GM12878 (cell line): ENCODE results near the gene ALG12. TPM values are rescaled to one million over a fixed set of nuclear protein-coding genes. Genes with fewer than 3 reads are reported as not detected.
A peak's percentile ranks its signal among the peaks of the same experiment; 100 is the strongest.

Experiments used
- ATAC-seq: fragments of 200-7000 bp; cut with Tn5 transposase; 3 replicates; pipeline ENCODE4 v1.9.1; 2020; ENCODE audit warnings: mild to moderate bottlenecking, moderate library complexity
- BruUV-seq: library from RNA; stranded (reverse); fragments of 400-500 nt; replicated peaks from 2 replicates; lab custom pipeline; 2021; lab: Mats Ljungman, UMichigan
- CTCF ChIA-PET: fragments of 300-600 bp; sonication (Branson Sonifier 250); formaldehyde crosslinking; extraction: SDS; loops from one replicate; lab custom pipeline; 2021; ENCODE audit warnings: inconsistent platforms; lab: Yijun Ruan, JAX
- POLR2A ChIA-PET: fragments of 350-600 bp; formaldehyde crosslinking; extraction: SDS; loops from one replicate; lab custom pipeline; 2021; ENCODE audit warnings: inconsistent platforms; lab: Charles Lee
- RAD21 ChIA-PET: fragments of 300-600 bp; sonication (Branson Sonifier 250); formaldehyde crosslinking; loops from one replicate; lab custom pipeline; 2023; ENCODE audit warnings: antibody characterized with exemption; ENCODE audit not compliant: unreplicated experiment; lab: Charles Lee
- SMC1A ChIA-PET: fragments of 300-600 bp; sonication (Branson Sonifier 250); formaldehyde crosslinking; loops from one replicate; lab custom pipeline; 2023; ENCODE audit not compliant: unreplicated experiment, uncharacterized antibody; lab: Charles Lee
- DNase-seq: peaks from one replicate; pipeline ENCODE4 v3.0.0-alpha.2; 2011; ENCODE audit warnings: low read depth, low spot score
- FAIRE-seq: peaks from 3 replicates; lab custom pipeline; 2011; peaks lifted over from hg19 to GRCh38; lab: Jason Lieb, UNC
- H2AFZ ChIP-seq: 2 replicates; pipeline ENCODE4 v1.6.0; 2011; ENCODE audit warnings: low read depth, low read length, control low read depth; ENCODE audit not compliant: control insufficient read depth
- H3K27ac ChIP-seq: 2 replicates; pipeline ENCODE4 v1.5.1; 2011; ENCODE audit warnings: control low read depth; ENCODE audit not compliant: control insufficient read depth, insufficient read depth
- H3K27me3 ChIP-seq, 2 experiments: replicated peaks in 1 of 2; 2 replicates each; pipeline versions ENCODE4 v1.6.0 to v1.6.1; 2011; ENCODE audit warnings: low read length in 1 of 2; ENCODE audit not compliant: control insufficient read depth in 2 of 2, insufficient read depth in 2 of 2
- H3K36me3 ChIP-seq, 2 experiments: 2 replicates each; pipeline ENCODE4 v1.5.1; 2011; ENCODE audit warnings: low read length in 1 of 2; ENCODE audit not compliant: control insufficient read depth in 2 of 2, insufficient read depth in 2 of 2
- H3K4me1 ChIP-seq: 2 replicates; pipeline ENCODE4 v1.6.1; 2011; ENCODE audit warnings: mild to moderate bottlenecking, low read length, moderate library complexity, mixed read lengths; ENCODE audit not compliant: control insufficient read depth, insufficient read depth
- H3K4me2 ChIP-seq: 2 replicates; pipeline ENCODE4 v1.6.0; 2011; ENCODE audit warnings: control low read depth; ENCODE audit not compliant: control insufficient read depth, insufficient read depth
- H3K4me3 ChIP-seq: fragments of 200-600 bp; sonication (generic); 2 replicates; pipeline ENCODE4 v1.5.1; 2016
- H3K79me2 ChIP-seq: 2 replicates; pipeline ENCODE4 v1.6.0; 2011; ENCODE audit warnings: low read length; ENCODE audit not compliant: control insufficient read depth, insufficient read depth
- H3K9ac ChIP-seq: 2 replicates; pipeline ENCODE4 v1.8.0; 2011; ENCODE audit warnings: low read length, control low read depth, mixed read lengths; ENCODE audit not compliant: control insufficient read depth, insufficient read depth
- H3K9me3 ChIP-seq: replicated peaks from 3 replicates; pipeline ENCODE4 v1.5.1; 2011; ENCODE audit warnings: mild to moderate bottlenecking, low read length; ENCODE audit not compliant: control insufficient read depth, insufficient read depth
- H4K20me1 ChIP-seq: 2 replicates; pipeline ENCODE4 v1.6.0; 2011; ENCODE audit not compliant: control insufficient read depth, insufficient read depth
- ASH2L ChIP-seq: fragments of 300-600, 200-600 bp; sonication (generic); IDR thresholded peaks from 2 replicates; pipeline ENCODE4 v1.6.1; 2017; ENCODE audit warnings: low read depth, mild to moderate bottlenecking, borderline replicate concordance
- ATF7 ChIP-seq: fragments of 450-650 bp; IDR thresholded peaks from 2 replicates; pipeline ENCODE4 v1.6.1; 2016; ENCODE audit warnings: low read depth, mild to moderate bottlenecking
- NRF1 ChIP-seq: conservative IDR thresholded peaks from 2 replicates; pipeline ENCODE4 v1.6.1; 2011; ENCODE audit warnings: mild to moderate bottlenecking, low read depth, low read length, improper control_type of control experiment
- PAX5 ChIP-seq: IDR thresholded peaks from 2 replicates; pipeline ENCODE4 v1.6.1; 2011; ENCODE audit warnings: low read depth, low read length, borderline replicate concordance
- SPI1 ChIP-seq: IDR thresholded peaks from 2 replicates; pipeline ENCODE4 v1.6.1; 2011; ENCODE audit warnings: low read depth, mild to moderate bottlenecking, low read length, moderate library complexity, borderline replicate concordance; ENCODE audit not compliant: insufficient read depth
- WRNIP1 ChIP-seq: IDR thresholded peaks from 2 replicates; pipeline ENCODE4 v1.6.1; 2011; ENCODE audit warnings: low read depth, low read length, improper control_type of control experiment, borderline replicate concordance
- WGBS: methylation state at CpG from one replicate; pipeline ENCODE4 v1.1.6; 2016; ENCODE audit warnings: low lambda C conversion rate; ENCODE audit not compliant: insufficient replicate concordance, insufficient coverage; ENCODE audit errors: missing lambda C conversion rate; 5-methylcytosine and 5-hydroxymethylcytosine counted together
- in situ Hi-C: fragments of 300-500 bp; cut with MboI; formaldehyde crosslinking; loops from 9 replicates; pipeline ENCODE4 v1.14.3; 2018; ENCODE audit warnings: mixed read lengths
- intact Hi-C: fragments of 100-400 bp; cut with micrococcal nuclease; formaldehyde crosslinking; loops from one replicate; pipeline ENCODE4 v1.14.2; 2022; ENCODE audit not compliant: unreplicated experiment
- polyA plus RNA-seq, 11 experiments: library from polyadenylated mRNA; depleted of rRNA in 4 of 11; unstranded in 6 of 11; stranded (reverse) in 5 of 11; fragments of >200 nt; fragmentation: Nextera tagmentation in 4 of 11; fragmentation: Illumina TruSeq in 1 of 11; extraction: Ambion mirVana in 4 of 11; extraction: Trizol in 1 of 11; gene quantifications; 1 replicate in 1 of 11; 2 replicates in 10 of 11; pipeline versions ENCODE4 v1.2.1 to v1.2.3, GENCODE V29; 2011 to 2016; ENCODE audit warnings: inconsistent platforms in 2 of 11, missing spikeins in 2 of 11, low read depth in 1 of 11
- total RNA-seq, 4 experiments: library from RNA; depleted of rRNA in 3 of 4; stranded (reverse); fragments of >200 nt in 3 of 4; fragmentation: Illumina TruSeq in 1 of 4; extraction: Trizol in 1 of 4; gene quantifications; 2 replicates each; pipeline versions ENCODE4 v1.2.1 to v1.2.3, GENCODE V29; 2013 to 2021
- TF ChIP-seq, protein P1 (sequence below): IDR thresholded peaks from 2 replicates; pipeline ENCODE4 v1.6.1; 2011; ENCODE audit warnings: borderline replicate concordance, low read depth, mild to moderate bottlenecking, moderate library complexity, mixed read lengths, low read length; ENCODE audit not compliant: insufficient read depth; ENCODE audit errors: extremely low read length

Gene ALG12
- total and polyA plus RNA-seq, 10 of the 15 experiments (the other 5 are each of a cell fraction or from before 2014, with no cell fraction given): 0.22 to 23.4 (median 6.6) TPM

DNA sequence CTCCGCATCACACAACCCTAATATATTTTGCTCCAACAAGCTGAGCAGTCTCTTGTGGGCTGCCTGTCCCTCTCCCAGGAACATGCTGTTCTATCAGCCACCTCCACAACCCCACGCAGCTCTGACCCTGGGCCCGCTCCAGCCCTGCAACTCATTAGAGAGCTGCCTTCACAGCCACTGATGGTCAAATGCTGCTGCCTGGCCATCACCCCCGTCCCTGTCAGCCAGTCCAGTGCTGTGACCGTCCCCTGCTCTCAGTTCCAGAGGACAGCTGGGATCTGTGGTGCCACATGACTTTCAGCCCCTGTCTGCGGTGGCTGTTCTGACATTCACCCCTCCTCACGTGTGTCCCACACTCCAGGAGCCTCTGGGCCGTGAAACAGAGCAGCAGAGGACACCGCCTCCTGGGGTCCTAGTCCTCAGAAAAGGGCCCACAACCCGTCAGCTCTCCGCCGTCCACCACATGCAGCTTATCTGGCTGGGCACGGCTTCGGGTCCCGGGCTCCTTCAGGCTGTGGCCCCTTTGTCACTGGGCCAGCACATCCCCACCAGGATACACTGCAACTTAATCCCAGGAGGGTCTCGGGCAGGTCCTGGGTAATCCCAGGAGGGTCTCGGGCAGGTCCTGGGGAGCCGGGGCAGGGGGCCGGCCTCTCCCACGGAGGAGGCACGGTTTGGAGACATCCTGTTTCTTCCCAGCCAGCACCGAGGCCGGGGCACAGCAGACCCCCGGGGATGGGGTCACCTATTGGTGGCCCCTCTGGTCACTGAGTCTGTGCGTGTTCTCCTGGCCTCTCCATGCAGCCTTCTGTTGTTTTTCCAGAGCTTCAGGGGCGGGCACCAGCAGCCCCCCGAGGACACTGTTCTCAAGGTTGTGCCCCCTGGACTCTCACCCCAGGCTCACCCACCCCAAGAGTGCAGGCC, 15.3 kb upstream of the ALG12 start:
- TF ChIP-seq PAX5 (no peak), ATF7 (no peak), WRNIP1 (no peak), NRF1 (no peak), SPI1 (no peak), ASH2L (no peak)
- TF ChIP-seq, protein P1, sequence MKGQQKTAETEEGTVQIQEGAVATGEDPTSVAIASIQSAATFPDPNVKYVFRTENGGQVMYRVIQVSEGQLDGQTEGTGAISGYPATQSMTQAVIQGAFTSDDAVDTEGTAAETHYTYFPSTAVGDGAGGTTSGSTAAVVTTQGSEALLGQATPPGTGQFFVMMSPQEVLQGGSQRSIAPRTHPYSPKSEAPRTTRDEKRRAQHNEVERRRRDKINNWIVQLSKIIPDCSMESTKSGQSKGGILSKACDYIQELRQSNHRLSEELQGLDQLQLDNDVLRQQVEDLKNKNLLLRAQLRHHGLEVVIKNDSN: peak; percentile 42
- Histone ChIP-seq H3K9ac (peak overlapping the region; percentile 93; the same call in 1 of the 2 replicates), H4K20me1 (no peaks in the 10 kb centered on the region), H3K4me1 (peaks cover 60% of the 10 kb centered on the region), H3K36me3 (no peaks in the 10 kb centered on the region), H3K4me2 (peak overlapping the region; percentile 97), H3K27ac (peak overlapping the region; percentile 27; the same call in 1 of the 2 replicates), H3K4me3 (0 out of 2 replicates have a peak overlapping the region, but pooled peaks have one; percentile 85), H3K27me3 (no peaks in the 10 kb centered on the region), H2AFZ (no peak overlapping the region), H3K79me2 (peaks cover 7% of the 10 kb centered on the region), H3K9me3 (no peaks in the 10 kb centered on the region)
- in situ Hi-C loops (loop anchor here (5.0 kb wide), 2 partner anchors 99 to 274 kb away; no protein-coding TSS in a partner anchor), intact Hi-C loops (loop anchor here (5.0 to 10.0 kb wide), 2 partner anchors 84 to 261 kb away; no protein-coding TSS in a partner anchor)
- WGBS: 37% methylated on average over 27 of the region's 27 CpGs
- POLR2A ChIA-PET: interaction anchor here (1.2 to 1.4 kb wide), 5 partner anchors 10 to 97 kb away, joined by 3 to 5 read pairs (median 3); no protein-coding TSS in a partner anchor
- DNase-seq: no peak
- CTCF ChIA-PET: interaction anchor here (0.6 to 2.3 kb wide), 7 partner anchors 9 to 304 kb away, joined by 3 to 14 read pairs (median 3); no protein-coding TSS in a partner anchor
- no peak for ATAC-seq
- RAD21 ChIA-PET: interaction anchor here (0.9 to 4.7 kb wide), 4 partner anchors 33 to 97 kb away, joined by 3 to 81 read pairs (median 5); no protein-coding TSS in a partner anchor
- FAIRE-seq: no peak
- SMC1A ChIA-PET: interaction anchor here (0.9 to 4.1 kb wide), 6 partner anchors 29 to 98 kb away, joined by 3 to 30 read pairs (median 4); no protein-coding TSS in a partner anchor
- TSS peak; percentile 77 for BruUV-seq
